Measurements from ENCODE around the gene NOP10. TPM values are rescaled to one million over a fixed set of nuclear protein-coding genes. Genes with fewer than 3 reads are reported as not detected.

Gene NOP10
- total RNA-seq, 2 experiments from 2014 or later, result 217 to 313 TPM

GRCh38 chr15:34367101-34368081 is 24.5 kb upstream of the NOP10 start, which contains the start of gene LPCAT4:
LPCAT4 (minus strand) TSS chr15:34367196; CDS start chr15:34367100, 96 bp downstream.
- ATAC-seq (peak; percentile 84), DNase-seq (peak; percentile 94)
- Mint-ChIP-seq H3K27ac (peak within 1 kb of the TSS; percentile 89), H3K9me3 (ENCODE audit: low read depth) (no peaks in the 10 kb centered on the region), H3K4me3 (peak within 1 kb of the TSS; percentile 99), H3K27me3 (no peaks in the 10 kb centered on the region), H3K36me3 (ENCODE audit: low read depth) (peaks cover 4% of the 10 kb centered on the region), H3K4me1 (peaks cover 36% of the 10 kb centered on the region)
- intact Hi-C loops (cut with DNase I, micrococcal nuclease), result loop anchor here (1.0 to 10.0 kb wide), 13 partner anchors 24 to 617 kb away; partner anchors contain the start of genes GOLGA8A (in 2 of the 2), KATNBL1 (in 2 of the 2), NOP10 (in 2 of the 2) and NUTM1 (in 2 of the 2)
- ChIA-PET POLR2A (interaction anchor here (0.6 to 1.2 kb wide), 10 partner anchors 15 to 267 kb away, joined by 3 to 5 read pairs (median 3); partner anchors contain the start of genes EMC7, GOLGA8B and PGBD4), CTCF (interaction anchor here (0.6 to 4.0 kb wide), 40 partner anchors 8 to 1347 kb away, joined by 3 to 29 read pairs (median 6); partner anchors contain the start of genes GOLGA8B, KATNBL1, NOP10 and NUTM1)

DNA sequence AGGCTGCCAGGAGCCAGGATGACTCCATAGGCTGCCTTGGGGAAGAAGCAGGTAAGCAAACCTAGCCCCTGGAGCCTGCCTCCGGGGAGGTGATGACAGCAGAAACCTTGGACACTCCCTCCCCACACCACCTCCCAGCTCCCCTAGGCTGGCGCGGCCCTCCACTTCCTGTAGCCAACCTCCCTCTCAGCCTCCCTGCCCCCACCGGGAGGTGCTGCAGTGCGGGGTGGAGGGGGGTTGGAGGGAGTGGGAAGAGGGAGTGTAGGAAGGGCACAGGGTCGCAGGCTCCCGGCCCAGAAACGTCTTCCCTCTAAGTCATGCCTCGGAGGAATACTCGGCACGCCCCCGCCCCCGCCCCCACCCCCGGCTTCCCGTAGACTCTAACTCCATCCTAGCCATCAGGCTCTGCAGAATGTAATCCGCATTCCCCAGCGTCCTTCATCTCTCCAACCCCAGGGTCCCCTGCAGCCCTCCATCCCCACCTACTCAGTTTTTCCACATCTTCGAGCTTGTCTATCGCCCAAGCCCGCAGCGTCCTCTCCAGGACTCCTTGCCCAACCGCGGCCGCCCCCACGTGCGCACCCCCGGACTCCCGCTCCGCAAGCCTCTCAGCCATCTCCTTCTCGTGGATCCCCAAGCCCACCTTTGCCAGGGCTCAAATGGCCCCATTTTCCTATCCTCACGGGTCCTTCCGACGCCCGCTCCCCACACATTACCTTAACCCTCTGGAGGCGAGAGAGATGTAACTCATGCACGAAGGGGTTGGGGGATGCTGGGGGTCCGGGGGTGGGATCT is 23.5 kb upstream of the NOP10 start:
- intact Hi-C loops (cut with DNase I, micrococcal nuclease), result loop anchor here (1.0 to 10.0 kb wide), 12 partner anchors 23 to 618 kb away; partner anchors contain the start of genes KATNBL1 (in 2 of the 2), NOP10 (in 2 of the 2), NUTM1 (in 2 of the 2) and AVEN (in 1 of the 2)
- ATAC-seq (peak; percentile 9), DNase-seq (peak; percentile 76)
- ChIA-PET POLR2A (interaction anchor here (0.7 to 1.0 kb wide), 2 partner anchors 29 to 217 kb away, joined by 3 read pairs; partner anchors contain the start of genes GOLGA8B and SLC12A6), CTCF (interaction anchor here (0.7 to 4.0 kb wide), 20 partner anchors 7 to 304 kb away, joined by 3 to 29 read pairs (median 7); partner anchors contain the start of genes GOLGA8B, NOP10, NUTM1 and SLC12A6)
- Mint-ChIP-seq H3K4me1 (peaks cover 36% of the 10 kb centered on the region), H3K4me3 (peak overlapping the region; percentile 99), H3K27me3 (no peaks in the 10 kb centered on the region), H3K27ac (peak overlapping the region; percentile 86), H3K36me3 (ENCODE audit: low read depth) (peaks cover 9% of the 10 kb centered on the region), H3K9me3 (ENCODE audit: low read depth) (no peaks in the 10 kb centered on the region)

DNA sequence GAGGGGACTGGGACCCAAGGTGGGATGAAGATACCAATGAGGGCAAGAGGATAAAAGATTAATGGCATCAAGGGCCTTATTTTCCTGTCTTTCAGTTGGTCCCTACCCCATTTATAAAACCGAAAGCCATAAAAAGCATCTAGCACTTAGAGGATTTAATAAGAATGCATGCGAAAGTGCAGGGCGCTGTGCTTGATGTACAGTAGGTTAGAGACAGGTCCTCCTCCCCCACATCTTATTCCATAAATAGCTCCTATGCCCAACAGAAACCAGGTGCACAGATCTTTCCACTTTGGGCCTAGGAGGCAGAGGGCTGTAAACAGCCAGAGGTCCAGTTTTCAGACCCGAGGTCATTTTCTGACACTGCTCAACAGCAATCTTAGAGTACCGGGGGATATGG is 22.9 kb upstream of the NOP10 start:
- H3K9me3 Mint-ChIP-seq (ENCODE audit: low read depth), result no peaks in the 10 kb centered on the region
- H3K4me1 Mint-ChIP-seq, result peaks cover 36% of the 10 kb centered on the region

GRCh38 chr15:34365091-34365825 is 22.3 kb upstream of the NOP10 start:
- ATAC-seq, result no peak
- H3K4me3 Mint-ChIP-seq, result peak overlapping the region; percentile 99
- peak; percentile 27 for DNase-seq
- POLR2A ChIA-PET, result interaction anchor here (0.6 to 1.0 kb wide), 2 partner anchors 28 to 412 kb away, joined by 3 read pairs; partner anchors contain the start of gene SLC12A6
- intact Hi-C loops (cut with DNase I, micrococcal nuclease), result loop anchor here (5.0 to 10.0 kb wide), 2 partner anchors 153 to 620 kb away; partner anchors contain the start of genes KATNBL1 (in 1 of the 2) and ZNF770 (in 1 of the 2)
- no peaks in the 10 kb centered on the region for H3K9me3 Mint-ChIP-seq (ENCODE audit: low read depth)
- no peaks in the 10 kb centered on the region for H3K27me3 Mint-ChIP-seq
- peaks cover 32% of the 10 kb centered on the region for H3K4me1 Mint-ChIP-seq
- peaks cover 15% of the 10 kb centered on the region for H3K36me3 Mint-ChIP-seq (ENCODE audit: low read depth)
- H3K27ac Mint-ChIP-seq, result peak overlapping the region; percentile 72
- CTCF ChIA-PET, result interaction anchor here (2.8 to 4.0 kb wide), 2 partner anchors 21 to 157 kb away, joined by 10 to 29 read pairs; partner anchors contain the start of genes NOP10 and NUTM1

More for the DNA sequence above, 22.9 kb upstream of the NOP10 start:
- Mint-ChIP-seq H3K27me3 (no peaks in the 10 kb centered on the region), H3K36me3 (ENCODE audit: low read depth) (peaks cover 14% of the 10 kb centered on the region), H3K4me3 (peak overlapping the region; percentile 99), H3K27ac (peak overlapping the region; percentile 72)
- intact Hi-C loops (cut with DNase I, micrococcal nuclease), result loop anchor here (2.0 to 10.0 kb wide), 3 partner anchors 141 to 619 kb away; partner anchors contain the start of genes EMC4 (in 1 of the 2), KATNBL1 (in 1 of the 2) and ZNF770 (in 1 of the 2)
- ChIA-PET POLR2A (interaction anchor here (0.6 to 1.0 kb wide), 2 partner anchors 28 to 413 kb away, joined by 3 read pairs; partner anchors contain the start of gene SLC12A6), CTCF (interaction anchor here (2.1 to 4.0 kb wide), 3 partner anchors 19 to 157 kb away, joined by 6 to 29 read pairs (median 10); partner anchors contain the start of genes NOP10 and NUTM1)
- no peak for DNase-seq
- no peak for ATAC-seq

GRCh38 chr15:34364041-34364440 is 21.1 kb upstream of the NOP10 start:
- Mint-ChIP-seq H3K27ac (no peak overlapping the region), H3K27me3 (no peaks in the 10 kb centered on the region), H3K9me3 (ENCODE audit: low read depth) (no peaks in the 10 kb centered on the region), H3K4me1 (peaks cover 24% of the 10 kb centered on the region), H3K36me3 (ENCODE audit: low read depth) (peaks cover 17% of the 10 kb centered on the region), H3K4me3 (no peak overlapping the region)
- intact Hi-C loops (cut with DNase I, micrococcal nuclease), result loop anchor here in 1 of 2 experiments (10.0 kb wide), 1 partner anchor 621 kb away; the partner anchor contains the start of gene ZNF770
- ChIA-PET POLR2A (interaction anchor here (0.6 kb wide), 1 partner anchor 184 kb away, joined by 3 read pairs; no protein-coding TSS in a partner anchor), CTCF (interaction anchor here (0.6 kb wide), 2 partner anchors 112 to 309 kb away, joined by 3 read pairs; no protein-coding TSS in a partner anchor)
- ATAC-seq, result no peak
- DNase-seq, result no peak

DNA sequence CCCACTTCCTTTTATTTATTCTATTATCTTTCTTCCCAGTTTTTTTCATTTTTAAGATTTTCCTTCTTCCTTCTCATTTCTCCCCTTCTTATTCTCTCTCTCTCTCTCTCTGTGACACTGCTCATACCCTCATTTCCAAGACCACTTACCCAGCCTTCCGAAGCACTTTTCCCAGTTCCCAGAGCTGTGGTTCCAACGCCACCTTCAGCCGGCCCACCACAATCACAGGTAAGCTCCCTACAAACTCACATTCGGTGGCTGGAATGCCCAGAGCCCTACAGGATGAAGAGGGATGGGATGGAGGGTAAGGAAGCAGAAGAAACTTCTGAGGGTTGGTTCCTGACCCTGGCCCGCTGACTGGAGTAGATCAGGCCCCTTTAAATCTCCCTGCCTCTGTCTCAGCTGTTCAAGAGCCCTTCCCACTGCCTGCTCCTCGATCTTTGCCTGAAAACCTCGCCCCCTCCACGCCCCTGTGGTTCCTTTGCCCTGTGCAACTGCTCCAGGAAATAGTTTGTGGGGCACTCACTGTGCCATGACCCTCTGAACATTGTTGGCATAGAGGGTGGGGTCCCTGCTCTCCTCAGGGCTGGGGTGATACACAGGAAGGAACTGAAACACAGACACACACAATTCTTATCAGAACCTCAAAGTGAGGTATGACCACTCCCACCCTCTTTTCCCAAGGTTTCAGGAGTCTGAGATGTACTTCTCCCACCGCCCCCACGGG is 19.3 kb upstream of the NOP10 start:
- no peak for DNase-seq
- Mint-ChIP-seq H3K27me3 (no peaks in the 10 kb centered on the region), H3K27ac (no peak overlapping the region), H3K4me1 (peaks cover 15% of the 10 kb centered on the region), H3K9me3 (ENCODE audit: low read depth) (no peaks in the 10 kb centered on the region), H3K4me3 (no peak overlapping the region), H3K36me3 (ENCODE audit: low read depth) (peaks cover 27% of the 10 kb centered on the region)
- ChIA-PET CTCF (interaction anchor here (1.3 to 2.6 kb wide), 3 partner anchors 19 to 301 kb away, joined by 4 to 6 read pairs (median 6); partner anchors contain the start of genes NOP10 and NUTM1), POLR2A (no interaction called here)
- intact Hi-C loops (cut with DNase I, micrococcal nuclease), result loop anchor here in 1 of 2 experiments (10.0 kb wide), 1 partner anchor 623 kb away; the partner anchor contains the start of gene ZNF770
- ATAC-seq, result no peak

GRCh38 chr15:34361278-34361677 is 18.3 kb upstream of the NOP10 start:
- DNase-seq (no peak), ATAC-seq (no peak)
- no peak overlapping the region for H3K4me3 Mint-ChIP-seq
- intact Hi-C loops (cut with DNase I, micrococcal nuclease), result loop anchor here in 1 of 2 experiments (10.0 kb wide), 1 partner anchor 624 kb away; the partner anchor contains the start of gene ZNF770
- no peaks in the 10 kb centered on the region for H3K9me3 Mint-ChIP-seq (ENCODE audit: low read depth)
- H3K27me3 Mint-ChIP-seq, result no peaks in the 10 kb centered on the region
- peaks cover 15% of the 10 kb centered on the region for H3K4me1 Mint-ChIP-seq
- ChIA-PET CTCF (interaction anchor here (0.6 to 2.6 kb wide), 5 partner anchors 11 to 300 kb away, joined by 3 to 6 read pairs (median 4); partner anchors contain the start of genes NOP10 and NUTM1), POLR2A (no interaction called here)
- H3K27ac Mint-ChIP-seq, result no peak overlapping the region
- H3K36me3 Mint-ChIP-seq (ENCODE audit: low read depth), result peaks cover 32% of the 10 kb centered on the region

GRCh38 chr15:34360298-34360697 is 17.4 kb upstream of the NOP10 start:
- Mint-ChIP-seq H3K4me1 (peaks cover 7% of the 10 kb centered on the region), H3K4me3 (no peak overlapping the region), H3K36me3 (ENCODE audit: low read depth) (peaks cover 32% of the 10 kb centered on the region), H3K27ac (no peak overlapping the region), H3K9me3 (ENCODE audit: low read depth) (no peaks in the 10 kb centered on the region), H3K27me3 (no peaks in the 10 kb centered on the region)
- intact Hi-C loops (cut with DNase I, micrococcal nuclease), result loop anchor here in 1 of 2 experiments (10.0 kb wide), 1 partner anchor 625 kb away; the partner anchor contains the start of gene ZNF770
- no peak for DNase-seq
- ATAC-seq, result no peak
- ChIA-PET POLR2A (no interaction called here), CTCF (interaction anchor here (0.6 to 2.6 kb wide), 7 partner anchors 7 to 227 kb away, joined by 3 to 12 read pairs (median 3); partner anchors contain the start of genes LPCAT4, NOP10 and NUTM1)

DNA sequence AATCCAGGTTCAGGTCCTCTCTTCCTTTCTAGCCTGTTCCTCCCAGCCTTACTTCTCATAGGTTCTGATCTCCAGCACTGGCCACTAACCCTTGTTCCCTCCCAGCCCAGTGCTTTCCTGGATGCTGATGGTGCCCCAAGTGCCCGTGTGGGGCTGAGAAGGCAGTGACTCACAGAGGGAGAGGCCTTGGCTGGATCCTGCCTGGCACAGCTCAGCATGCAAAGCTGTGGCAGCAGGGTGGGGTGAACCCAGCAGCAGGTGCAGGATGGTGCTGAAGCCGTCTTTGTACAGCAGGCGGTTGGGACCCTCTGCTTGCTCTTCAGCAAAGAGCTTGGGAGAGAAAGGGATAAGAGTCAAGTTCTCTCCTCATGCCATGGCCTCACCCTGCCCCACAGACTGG is 16.5 kb upstream of the NOP10 start:
- CTCF ChIA-PET, result interaction anchor here (0.8 to 2.6 kb wide), 4 partner anchors 8 to 228 kb away, joined by 3 to 12 read pairs (median 6); partner anchors contain the start of genes LPCAT4, NOP10 and NUTM1
- H3K4me3 Mint-ChIP-seq, result no peak overlapping the region
- H3K9me3 Mint-ChIP-seq (ENCODE audit: low read depth), result no peaks in the 10 kb centered on the region
- no peaks in the 10 kb centered on the region for H3K27me3 Mint-ChIP-seq
- H3K4me1 Mint-ChIP-seq, result no peaks in the 10 kb centered on the region
- H3K36me3 Mint-ChIP-seq (ENCODE audit: low read depth), result peaks cover 32% of the 10 kb centered on the region
- no peak for ATAC-seq
- no peak for DNase-seq
- POLR2A ChIA-PET, result no interaction called here
- no peak overlapping the region for H3K27ac Mint-ChIP-seq
- intact Hi-C loops (cut with DNase I, micrococcal nuclease), result no loop called here

Measured in activated CD4-positive, alpha-beta T cell treated with anti-CD3 and anti-CD28 coated beads for 36 hours (primary cell).